ENCODE results near the gene PIP5K1C. TPM values are rescaled to one million over a fixed set of nuclear protein-coding genes. Genes with fewer than 3 reads are reported as not detected.

The PIP5K1C gene
- total RNA-seq, 1 donor from 2014 or later = 42.0 TPM

DNA sequence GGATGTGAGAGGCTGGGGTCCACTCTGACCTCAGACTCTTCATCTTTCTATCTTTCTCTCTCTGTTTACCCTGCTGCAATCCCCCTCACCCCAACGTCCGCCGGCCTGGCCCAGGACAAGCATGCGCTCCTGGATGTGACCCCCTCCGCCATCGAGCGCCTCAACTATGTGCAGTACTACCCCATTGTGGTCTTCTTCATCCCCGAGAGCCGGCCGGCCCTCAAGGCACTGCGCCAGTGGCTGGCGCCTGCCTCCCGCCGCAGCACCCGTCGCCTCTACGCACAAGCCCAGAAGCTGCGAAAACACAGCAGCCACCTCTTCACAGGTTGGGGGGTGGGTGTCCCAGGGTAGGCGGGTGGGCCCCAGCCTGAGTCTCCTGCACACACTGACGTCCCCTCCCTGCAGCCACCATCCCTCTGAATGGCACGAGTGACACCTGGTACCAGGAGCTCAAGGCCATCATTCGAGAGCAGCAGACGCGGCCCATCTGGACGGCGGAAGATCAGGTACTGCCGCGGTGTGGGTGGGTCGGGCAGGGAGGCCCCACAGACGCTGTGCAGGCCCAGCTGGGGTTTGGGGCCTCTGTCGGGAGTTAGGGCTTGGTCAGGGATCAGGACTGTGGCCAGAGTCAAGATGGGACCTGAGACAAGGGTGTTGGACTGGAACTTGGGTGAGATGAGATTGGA, 46.2 kb upstream of the PIP5K1C start:
- H3K9ac ChIP-seq (ENCODE audit: low read length) = no peak overlapping the region
- no peaks in the 10 kb centered on the region for H3K9me3 ChIP-seq (ENCODE audit: insufficient read depth, low read depth, low read length)
- no peak overlapping the region for H3K27ac Mint-ChIP-seq (ENCODE audit: unreplicated experiment)
- H3K9me3 Mint-ChIP-seq (ENCODE audit: unreplicated experiment) = no peaks in the 10 kb centered on the region
- H3K36me3 ChIP-seq (ENCODE audit: insufficient read depth, low read length) = no peaks in the 10 kb centered on the region
- no peak overlapping the region for H3K4me2 ChIP-seq (ENCODE audit: low read length)
- TF ChIP-seq, protein P1, sequence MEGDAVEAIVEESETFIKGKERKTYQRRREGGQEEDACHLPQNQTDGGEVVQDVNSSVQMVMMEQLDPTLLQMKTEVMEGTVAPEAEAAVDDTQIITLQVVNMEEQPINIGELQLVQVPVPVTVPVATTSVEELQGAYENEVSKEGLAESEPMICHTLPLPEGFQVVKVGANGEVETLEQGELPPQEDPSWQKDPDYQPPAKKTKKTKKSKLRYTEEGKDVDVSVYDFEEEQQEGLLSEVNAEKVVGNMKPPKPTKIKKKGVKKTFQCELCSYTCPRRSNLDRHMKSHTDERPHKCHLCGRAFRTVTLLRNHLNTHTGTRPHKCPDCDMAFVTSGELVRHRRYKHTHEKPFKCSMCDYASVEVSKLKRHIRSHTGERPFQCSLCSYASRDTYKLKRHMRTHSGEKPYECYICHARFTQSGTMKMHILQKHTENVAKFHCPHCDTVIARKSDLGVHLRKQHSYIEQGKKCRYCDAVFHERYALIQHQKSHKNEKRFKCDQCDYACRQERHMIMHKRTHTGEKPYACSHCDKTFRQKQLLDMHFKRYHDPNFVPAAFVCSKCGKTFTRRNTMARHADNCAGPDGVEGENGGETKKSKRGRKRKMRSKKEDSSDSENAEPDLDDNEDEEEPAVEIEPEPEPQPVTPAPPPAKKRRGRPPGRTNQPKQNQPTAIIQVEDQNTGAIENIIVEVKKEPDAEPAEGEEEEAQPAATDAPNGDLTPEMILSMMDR (IDR thresholded peaks at IDR 0.05; ENCODE audit: insufficient read depth, low read depth, low read length) = no peak
- no peak for TF ChIP-seq EZH2 (IDR thresholded peaks at IDR 0.05; ENCODE audit: insufficient read depth, low read length)
- H2AFZ ChIP-seq (ENCODE audit: low read depth, low read length) = no peak overlapping the region
- no peaks in the 10 kb centered on the region for H3K79me2 ChIP-seq (ENCODE audit: insufficient read depth, low read length)
- H3K36me3 Mint-ChIP-seq (ENCODE audit: low read depth, unreplicated experiment) = peaks cover 3% of the 10 kb centered on the region
- FAIRE-seq (no peak), DNase-seq (ENCODE audit: low read depth) (no peak)
- H3K4me1 ChIP-seq (ENCODE audit: insufficient read depth, low read length) = no peaks in the 10 kb centered on the region
- H3K4me1 Mint-ChIP-seq (ENCODE audit: low read depth, unreplicated experiment) = no peaks in the 10 kb centered on the region
- no peak overlapping the region for H3K4me3 ChIP-seq (ENCODE audit: insufficient read depth, low read depth, low read length)
- no peaks in the 10 kb centered on the region for H3K27me3 Mint-ChIP-seq (ENCODE audit: low read depth, unreplicated experiment)
- no peak overlapping the region for H3K4me3 Mint-ChIP-seq (ENCODE audit: unreplicated experiment)
- H4K20me1 ChIP-seq (ENCODE audit: insufficient read depth, low read length) = no peaks in the 10 kb centered on the region
- H3K27me3 ChIP-seq (ENCODE audit: insufficient read depth, low read length) = no peaks in the 10 kb centered on the region
- H3K27ac ChIP-seq (ENCODE audit: low read depth, low read length) = no peak overlapping the region

DNA sequence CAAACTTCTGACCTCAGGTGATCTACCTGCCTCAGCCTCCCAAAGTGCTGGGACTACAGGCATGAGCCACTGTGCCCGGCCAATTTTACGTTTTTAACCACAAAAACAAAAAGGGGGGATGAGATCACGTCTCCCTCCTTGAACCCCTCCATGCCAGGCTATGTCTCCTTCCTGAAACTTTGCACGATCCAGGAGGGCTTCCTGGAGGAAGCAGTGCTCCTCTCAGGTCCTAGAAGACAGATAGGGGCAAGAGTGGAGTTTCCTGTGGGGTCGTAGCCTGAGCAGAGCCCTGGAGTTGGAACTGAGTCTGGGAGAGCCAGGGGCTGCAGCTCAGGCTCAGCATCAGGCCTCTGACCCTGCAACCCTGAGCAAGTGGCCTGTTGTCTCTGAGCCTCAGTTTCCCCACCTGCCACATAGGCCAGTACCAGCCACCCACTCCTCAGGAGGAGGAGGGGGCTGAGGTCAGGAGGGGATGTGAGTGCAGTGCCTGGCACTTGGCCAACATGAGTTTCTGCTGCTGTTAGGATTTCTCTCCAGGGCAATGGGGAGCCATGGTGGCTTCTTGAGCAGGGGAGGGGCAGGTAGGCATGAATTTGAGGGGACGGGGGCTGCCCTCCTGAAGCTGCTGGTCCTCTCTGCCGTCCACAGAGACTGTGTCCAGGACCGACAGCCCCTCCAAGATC, 45.2 kb upstream of the PIP5K1C start:
- no peaks in the 10 kb centered on the region for H3K4me1 ChIP-seq (ENCODE audit: insufficient read depth, low read length)
- H3K27me3 ChIP-seq (ENCODE audit: insufficient read depth, low read length) = no peaks in the 10 kb centered on the region
- no peak for TF ChIP-seq EZH2 (IDR thresholded peaks at IDR 0.05; ENCODE audit: insufficient read depth, low read length)
- TF ChIP-seq, protein P1 (IDR thresholded peaks at IDR 0.05; ENCODE audit: insufficient read depth, low read depth, low read length) = no peak
- H3K36me3 ChIP-seq (ENCODE audit: insufficient read depth, low read length) = no peaks in the 10 kb centered on the region
- H3K4me1 Mint-ChIP-seq (ENCODE audit: low read depth, unreplicated experiment) = no peaks in the 10 kb centered on the region
- H3K9me3 Mint-ChIP-seq (ENCODE audit: unreplicated experiment) = no peaks in the 10 kb centered on the region
- H4K20me1 ChIP-seq (ENCODE audit: insufficient read depth, low read length) = no peaks in the 10 kb centered on the region
- H3K9ac ChIP-seq (ENCODE audit: low read length) = no peak overlapping the region
- no peaks in the 10 kb centered on the region for H3K79me2 ChIP-seq (ENCODE audit: insufficient read depth, low read length)
- DNase-seq (ENCODE audit: low read depth) = no peak
- no peak overlapping the region for H2AFZ ChIP-seq (ENCODE audit: low read depth, low read length)
- no peak overlapping the region for H3K4me2 ChIP-seq (ENCODE audit: low read length)
- no peak overlapping the region for H3K27ac Mint-ChIP-seq (ENCODE audit: unreplicated experiment)
- H3K27ac ChIP-seq (ENCODE audit: low read depth, low read length) = no peak overlapping the region
- FAIRE-seq = no peak
- H3K36me3 Mint-ChIP-seq (ENCODE audit: low read depth, unreplicated experiment) = peaks cover 2% of the 10 kb centered on the region
- no peaks in the 10 kb centered on the region for H3K27me3 Mint-ChIP-seq (ENCODE audit: low read depth, unreplicated experiment)
- H3K4me3 ChIP-seq (ENCODE audit: insufficient read depth, low read depth, low read length) = no peak overlapping the region
- H3K9me3 ChIP-seq (ENCODE audit: insufficient read depth, low read depth, low read length) = no peaks in the 10 kb centered on the region
- H3K4me3 Mint-ChIP-seq (ENCODE audit: unreplicated experiment) = no peak overlapping the region

DNA sequence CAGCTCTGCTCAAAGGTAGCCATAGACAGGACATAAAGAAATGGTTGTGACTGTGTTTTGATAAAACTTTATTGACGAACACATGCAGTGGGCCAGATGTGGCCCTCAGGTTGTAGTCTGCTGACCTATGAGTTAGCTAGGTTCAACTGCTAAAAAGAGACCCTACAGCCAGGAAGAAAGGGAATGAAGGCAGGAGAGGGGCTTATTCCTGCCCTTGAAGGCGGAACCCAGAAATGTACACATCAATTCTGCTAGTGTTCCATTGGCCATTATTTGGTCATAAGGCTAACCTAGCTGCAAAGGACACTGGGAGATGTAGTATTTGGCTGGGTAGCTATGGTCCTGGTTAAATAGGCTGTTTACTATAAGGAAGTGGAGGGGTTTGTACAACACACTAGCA, 43.2 kb upstream of the PIP5K1C start:
- H3K27ac Mint-ChIP-seq (ENCODE audit: unreplicated experiment) = no peak overlapping the region

More for the DNA sequence above, 43.2 kb upstream of the PIP5K1C start:
- no peak overlapping the region for H3K9ac ChIP-seq (ENCODE audit: low read length)
- Mint-ChIP-seq H3K36me3 (ENCODE audit: low read depth, unreplicated experiment) (no peaks in the 10 kb centered on the region), H3K27me3 (ENCODE audit: low read depth, unreplicated experiment) (peaks cover 2% of the 10 kb centered on the region), H3K9me3 (ENCODE audit: unreplicated experiment) (no peaks in the 10 kb centered on the region), H3K4me3 (ENCODE audit: unreplicated experiment) (no peak overlapping the region), H3K4me1 (ENCODE audit: low read depth, unreplicated experiment) (no peaks in the 10 kb centered on the region)
- H3K27ac ChIP-seq (ENCODE audit: low read depth, low read length) = no peak overlapping the region
- H3K4me3 ChIP-seq (ENCODE audit: insufficient read depth, low read depth, low read length) = no peak overlapping the region
- H3K27me3 ChIP-seq (ENCODE audit: insufficient read depth, low read length) = no peaks in the 10 kb centered on the region
- H3K9me3 ChIP-seq (ENCODE audit: insufficient read depth, low read depth, low read length) = no peaks in the 10 kb centered on the region
- no peak overlapping the region for H3K4me2 ChIP-seq (ENCODE audit: low read length)
- TF ChIP-seq, protein P1 (IDR thresholded peaks at IDR 0.05; ENCODE audit: insufficient read depth, low read depth, low read length) = no peak
- TF ChIP-seq EZH2 (IDR thresholded peaks at IDR 0.05; ENCODE audit: insufficient read depth, low read length) = no peak
- DNase-seq (ENCODE audit: low read depth) (no peak), FAIRE-seq (peak; percentile 17)
- no peaks in the 10 kb centered on the region for H3K36me3 ChIP-seq (ENCODE audit: insufficient read depth, low read length)
- no peaks in the 10 kb centered on the region for H3K4me1 ChIP-seq (ENCODE audit: insufficient read depth, low read length)
- H3K79me2 ChIP-seq (ENCODE audit: insufficient read depth, low read length) = no peaks in the 10 kb centered on the region
- H2AFZ ChIP-seq (ENCODE audit: low read depth, low read length) = no peak overlapping the region
- no peaks in the 10 kb centered on the region for H4K20me1 ChIP-seq (ENCODE audit: insufficient read depth, low read length)

Data from astrocyte (in vitro differentiated cells and primary cell).